ENCODE results near the gene CCDC148. TPM values are rescaled to one million over a fixed set of nuclear protein-coding genes. Genes with fewer than 3 reads are reported as not detected.

CCDC148 gene
- total and polyA plus RNA-seq, 12 donors: 0.07 to 1.4 (median 0.66) TPM

DNA sequence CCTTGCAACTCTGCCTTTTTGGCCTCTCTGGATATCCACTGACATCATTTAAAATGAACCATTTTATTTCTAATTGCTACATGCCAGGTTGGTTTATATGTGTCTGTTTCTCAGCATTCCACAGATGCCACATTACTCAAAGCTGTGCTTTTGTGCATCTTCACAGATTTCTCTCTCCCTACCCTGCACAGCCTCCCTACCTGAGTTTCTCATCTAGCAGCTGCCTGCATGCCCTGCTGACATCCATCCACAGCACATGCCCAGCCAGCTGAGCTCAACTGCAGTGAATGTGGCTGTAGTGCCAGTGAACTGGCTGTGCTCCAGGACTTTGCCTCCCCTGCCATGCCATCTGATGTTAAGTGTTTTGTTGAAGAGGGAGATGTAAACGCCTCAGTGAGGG lies 44.7 kb upstream of the CCDC148 start:
- H3K27ac ChIP-seq: no peak overlapping the region
- peak; percentile 54 to 61 for DNase-seq
- H3K4me3 ChIP-seq: no peak overlapping the region
- H3K27me3 ChIP-seq: no peaks in the 10 kb centered on the region
- H3K4me1 ChIP-seq: peaks cover 0 to 63% (median 24%) of the 10 kb centered on the region in 9 donors
- intact Hi-C loops (cut with DNase I): loop anchor here in 1 of 10 donors (10.0 kb wide), 1 partner anchor 74 kb away; no protein-coding TSS in a partner anchor
- ATAC-seq: peak; percentile 37 to 89 (median 84)
- TF ChIP-seq, protein P1, sequence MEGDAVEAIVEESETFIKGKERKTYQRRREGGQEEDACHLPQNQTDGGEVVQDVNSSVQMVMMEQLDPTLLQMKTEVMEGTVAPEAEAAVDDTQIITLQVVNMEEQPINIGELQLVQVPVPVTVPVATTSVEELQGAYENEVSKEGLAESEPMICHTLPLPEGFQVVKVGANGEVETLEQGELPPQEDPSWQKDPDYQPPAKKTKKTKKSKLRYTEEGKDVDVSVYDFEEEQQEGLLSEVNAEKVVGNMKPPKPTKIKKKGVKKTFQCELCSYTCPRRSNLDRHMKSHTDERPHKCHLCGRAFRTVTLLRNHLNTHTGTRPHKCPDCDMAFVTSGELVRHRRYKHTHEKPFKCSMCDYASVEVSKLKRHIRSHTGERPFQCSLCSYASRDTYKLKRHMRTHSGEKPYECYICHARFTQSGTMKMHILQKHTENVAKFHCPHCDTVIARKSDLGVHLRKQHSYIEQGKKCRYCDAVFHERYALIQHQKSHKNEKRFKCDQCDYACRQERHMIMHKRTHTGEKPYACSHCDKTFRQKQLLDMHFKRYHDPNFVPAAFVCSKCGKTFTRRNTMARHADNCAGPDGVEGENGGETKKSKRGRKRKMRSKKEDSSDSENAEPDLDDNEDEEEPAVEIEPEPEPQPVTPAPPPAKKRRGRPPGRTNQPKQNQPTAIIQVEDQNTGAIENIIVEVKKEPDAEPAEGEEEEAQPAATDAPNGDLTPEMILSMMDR (IDR thresholded peaks at IDR 0.05): no peak
- WGBS, 2 donors: 51 to 53% methylated on average over 1 of the region's 1 CpG
- H3K36me3 ChIP-seq: no peaks in the 10 kb centered on the region
- H3K9me3 ChIP-seq: no peaks in the 10 kb centered on the region

DNA sequence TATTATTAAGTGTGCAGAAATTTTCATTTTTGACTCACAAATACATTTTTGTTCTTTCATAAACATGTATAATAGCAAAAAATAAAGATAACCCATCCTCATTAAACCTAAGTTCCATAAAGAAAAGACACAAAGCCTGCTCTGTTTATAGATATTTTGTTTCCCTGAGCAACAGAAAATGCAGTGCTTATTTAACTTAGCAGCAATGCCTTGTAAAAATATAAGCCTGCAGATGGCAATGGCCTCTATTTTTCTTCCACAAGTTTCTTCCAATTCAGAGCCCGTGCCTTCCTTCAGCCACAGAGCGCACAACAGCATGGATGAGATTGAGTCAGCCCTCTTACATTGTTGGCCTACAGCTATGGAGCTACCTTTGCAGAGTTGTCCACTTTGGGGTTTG lies 43.8 kb upstream of the CCDC148 start:
- intact Hi-C loops (cut with DNase I): loop anchor here in 1 of 10 donors (10.0 kb wide), 1 partner anchor 74 kb away; no protein-coding TSS in a partner anchor
- Histone ChIP-seq H3K9me3 (no peaks in the 10 kb centered on the region), H3K4me3 (no peak overlapping the region), H3K27me3 (no peaks in the 10 kb centered on the region), H3K27ac (no peak overlapping the region), H3K36me3 (no peaks in the 10 kb centered on the region), H3K4me1 (peaks cover 0 to 57% (median 20%) of the 10 kb centered on the region in 9 donors)
- no peak for DNase-seq
- TF ChIP-seq, protein P1 (IDR thresholded peaks at IDR 0.05): no peak
- WGBS, 2 donors: 93 to 94% methylated on average over 2 of the region's 2 CpGs
- no peak for ATAC-seq

- ATAC-seq: peak in 1 of 8 donors; percentile 43
- TF ChIP-seq, protein P1 (IDR thresholded peaks at IDR 0.05): peak in 1 of 9 donors; percentile 16
- Histone ChIP-seq H3K4me3 (no peak overlapping the region), H3K36me3 (no peaks in the 10 kb centered on the region), H3K9me3 (no peaks in the 10 kb centered on the region), H3K27me3 (no peaks in the 10 kb centered on the region), H3K27ac (no peak overlapping the region), H3K4me1 (peaks cover 0 to 51% (median 11%) of the 10 kb centered on the region in 9 donors)
- DNase-seq: no peak
- WGBS, 2 donors: 65 to 80% methylated on average over 2 of the region's 2 CpGs
- intact Hi-C loops (cut with DNase I): no loop called here
These were observed 42.8 kb upstream of the CCDC148 start for GRCh38 chr2:158499383-158499782.

- TF ChIP-seq, protein P1 (IDR thresholded peaks at IDR 0.05): no peak
These were observed 42.2 kb upstream of the CCDC148 start for GRCh38 chr2:158498749-158499136.

More at GRCh38 chr2:158498749-158499136, 42.2 kb upstream of the CCDC148 start:
- Histone ChIP-seq H3K36me3 (no peaks in the 10 kb centered on the region), H3K4me3 (no peak overlapping the region), H3K27ac (no peak overlapping the region), H3K27me3 (no peaks in the 10 kb centered on the region), H3K9me3 (no peaks in the 10 kb centered on the region), H3K4me1 (peaks cover 1 to 51% (median 10%) of the 10 kb centered on the region in 9 donors)
- peak in 1 of 8 donors; percentile 35 for ATAC-seq
- intact Hi-C loops (cut with DNase I): no loop called here
- WGBS, 2 donors: 85 to 91% methylated on average over 3 of the region's 3 CpGs
- no peak for DNase-seq

Data from heart right ventricle (tissue), 16 donors.